Neural cell (in vitro differentiated cells): ENCODE measurements around the gene PMEPA1. TPM values are rescaled to one million over a fixed set of nuclear protein-coding genes. Genes with fewer than 3 reads are reported as not detected.

Experiments used
- H2AFZ ChIP-seq: fragments of 200-600, 300-800 bp; sonication (generic), shearing (Covaris generic); 2 replicates; pipeline ENCODE4 v1.6.0; 2014; ENCODE audit warnings: low read depth, mild to moderate bottlenecking, antibody characterized with exemption, low read length, moderate library complexity
- H3F3A ChIP-seq: fragments of 200-600 bp; shearing (Covaris generic); 2 replicates; pipeline ENCODE4 v1.6.1; 2016; ENCODE audit warnings: mild to moderate bottlenecking, moderate library complexity, mixed read lengths, antibody characterized with exemption, low read length; ENCODE audit not compliant: insufficient read depth, poor library complexity, severe bottlenecking
- H3K27ac ChIP-seq: fragments of 200-600, 300-800 bp; sonication (generic), shearing (Covaris generic); 2 replicates; pipeline ENCODE4 v1.5.1; 2014; ENCODE audit warnings: mild to moderate bottlenecking, low read length, moderate library complexity
- H3K27me3 ChIP-seq: fragments of 300-800, 200-600 bp; sonication (generic), shearing (Covaris generic); 2 replicates; pipeline ENCODE4 v1.6.0; 2014; ENCODE audit warnings: mild to moderate bottlenecking, low read depth, low read length, moderate library complexity; ENCODE audit not compliant: insufficient read depth
- H3K36me3 ChIP-seq: fragments of 300-800, 200-600 bp; sonication (generic), shearing (Covaris generic); 2 replicates; pipeline ENCODE4 v1.5.1; 2014; ENCODE audit warnings: mild to moderate bottlenecking, antibody characterized with exemption, low read length, moderate library complexity; ENCODE audit not compliant: insufficient read depth
- H3K4me2 ChIP-seq: fragments of 300-800, 200-600 bp; sonication (generic), shearing (Covaris generic); 2 replicates; pipeline ENCODE4 v1.6.0; 2014; ENCODE audit warnings: mild to moderate bottlenecking, low read length
- H3K4me3 ChIP-seq: fragments of 300-800, 200-600 bp; sonication (generic), shearing (Covaris generic); 2 replicates; pipeline ENCODE4 v1.5.1; 2014; ENCODE audit warnings: mild to moderate bottlenecking, low read length, moderate library complexity
- H3K79me2 ChIP-seq: fragments of 200-600 bp; shearing (Covaris generic); replicated peaks from 2 replicates; pipeline ENCODE4 v1.6.0; 2014; ENCODE audit warnings: mild to moderate bottlenecking, low read length, moderate library complexity; ENCODE audit not compliant: insufficient read depth
- H3K9ac ChIP-seq: fragments of 300-800, 200-600 bp; sonication (generic), shearing (Covaris generic); 2 replicates; pipeline ENCODE4 v1.6.1; 2016; ENCODE audit warnings: mild to moderate bottlenecking, low read length, mixed read lengths
- H3K9me2 ChIP-seq: fragments of 200-600 bp; shearing (Covaris generic); 2 replicates; pipeline ENCODE4 v1.6.1; 2016; ENCODE audit warnings: mild to moderate bottlenecking, low read length, mixed read lengths; ENCODE audit not compliant: insufficient read depth
- H3K9me3 ChIP-seq: fragments of 200-600, 300-800 bp; sonication (generic), shearing (Covaris generic); 2 replicates; pipeline ENCODE4 v1.6.1; 2016; ENCODE audit warnings: mild to moderate bottlenecking, mixed run types, low read length, moderate library complexity, mixed read lengths
- H4K20me1 ChIP-seq: fragments of 200-600 bp; shearing (Covaris generic); 2 replicates; pipeline ENCODE4 v1.6.1; 2016; ENCODE audit warnings: mild to moderate bottlenecking, mixed run types; ENCODE audit not compliant: insufficient read depth
- CTCF ChIP-seq: fragments of 450-650 bp; IDR thresholded peaks from 2 replicates; pipeline ENCODE4 v1.5.1; 2014; ENCODE audit warnings: antibody characterized with exemption, mild to moderate bottlenecking, moderate library complexity; ENCODE audit not compliant: poor library complexity, severe bottlenecking
- EP300 ChIP-seq: fragments of 450-650 bp; conservative IDR thresholded peaks from 2 replicates; pipeline ENCODE4 v1.6.1; 2014; ENCODE audit warnings: antibody characterized with exemption, mild to moderate bottlenecking, moderate library complexity; ENCODE audit not compliant: poor library complexity, severe bottlenecking
- EZH2 ChIP-seq: fragments of 200-600, 300-800 bp; shearing (Covaris generic), sonication (generic); IDR thresholded peaks from 2 replicates; pipeline ENCODE4 v1.6.1; 2014; ENCODE audit warnings: antibody characterized with exemption, low read length, borderline replicate concordance, mild to moderate bottlenecking; ENCODE audit not compliant: insufficient read depth, poor library complexity, severe bottlenecking
- MXI1 ChIP-seq: fragments of 450-650 bp; conservative IDR thresholded peaks from 2 replicates; pipeline ENCODE4 v1.6.1; 2014; ENCODE audit warnings: antibody characterized with exemption, mild to moderate bottlenecking; ENCODE audit not compliant: poor library complexity, severe bottlenecking
- POLR2AphosphoS5 ChIP-seq: IDR thresholded peaks from 2 replicates; pipeline ENCODE4 v1.6.1; 2012
- RAD21 ChIP-seq: fragments of 450-650 bp; conservative IDR thresholded peaks from 2 replicates; pipeline ENCODE4 v1.6.1; 2014; ENCODE audit warnings: antibody characterized with exemption, mild to moderate bottlenecking, moderate library complexity
- REST ChIP-seq: IDR thresholded peaks from 2 replicates; pipeline ENCODE4 v1.6.1; 2012; ENCODE audit warnings: borderline replicate concordance
- SMC3 ChIP-seq: fragments of 450-650 bp; conservative IDR thresholded peaks from 2 replicates; pipeline ENCODE4 v1.6.1; 2014; ENCODE audit warnings: antibody characterized with exemption, mild to moderate bottlenecking, moderate library complexity; ENCODE audit not compliant: poor library complexity
- TAF1 ChIP-seq: IDR thresholded peaks from 2 replicates; pipeline ENCODE4 v1.6.1; 2012; ENCODE audit warnings: low read depth
- polyA plus RNA-seq: library from polyadenylated mRNA; depleted of rRNA; stranded (reverse); fragments of >200 nt; gene quantifications from 2 replicates; pipeline ENCODE4 v1.2.3, GENCODE V29; 2014

The PMEPA1 gene
- polyA plus RNA-seq, 1 donor from 2014 or later = 5.0 TPM

GRCh38 chr20:57753332-57754164 lies 43.7 kb upstream of the PMEPA1 start:
- Histone ChIP-seq H3K9me2 (no peaks in the 10 kb centered on the region), H3F3A (no peaks in the 10 kb centered on the region), H4K20me1 (no peaks in the 10 kb centered on the region), H3K36me3 (no peaks in the 10 kb centered on the region), H3K79me2 (no peaks in the 10 kb centered on the region), H3K27ac (no peak overlapping the region), H3K27me3 (no peaks in the 10 kb centered on the region), H3K9me3 (no peaks in the 10 kb centered on the region), H2AFZ (no peak overlapping the region), H3K9ac (no peak overlapping the region), H3K4me3 (no peak overlapping the region), H3K4me2 (no peak overlapping the region)
- TF ChIP-seq REST = no peak
- TF ChIP-seq EP300 = no peak
- no peak for TF ChIP-seq CTCF
- TF ChIP-seq TAF1 = no peak
- no peak for TF ChIP-seq MXI1
- TF ChIP-seq RAD21 = no peak
- TF ChIP-seq EZH2 = no peak
- TF ChIP-seq POLR2AphosphoS5 = no peak
- TF ChIP-seq SMC3 = no peak

GRCh38 chr20:57751411-57751810 lies 41.6 kb upstream of the PMEPA1 start:
- no peaks in the 10 kb centered on the region for H4K20me1 ChIP-seq
- no peaks in the 10 kb centered on the region for H3K79me2 ChIP-seq
- no peaks in the 10 kb centered on the region for H3K36me3 ChIP-seq
- H3F3A ChIP-seq = no peaks in the 10 kb centered on the region
- no peaks in the 10 kb centered on the region for H3K27me3 ChIP-seq
- H2AFZ ChIP-seq = no peak overlapping the region
- no peak overlapping the region for H3K27ac ChIP-seq
- H3K4me3 ChIP-seq = no peak overlapping the region
- H3K9ac ChIP-seq = no peak overlapping the region
- TF ChIP-seq MXI1 = no peak
- no peak for TF ChIP-seq SMC3
- no peak for TF ChIP-seq EZH2
- no peak for TF ChIP-seq TAF1
- no peak for TF ChIP-seq REST
- TF ChIP-seq EP300 = no peak
- TF ChIP-seq CTCF = no peak
- no peak for TF ChIP-seq POLR2AphosphoS5
- no peak for TF ChIP-seq RAD21
- H3K4me2 ChIP-seq = no peak overlapping the region
- H3K9me3 ChIP-seq = no peaks in the 10 kb centered on the region
- H3K9me2 ChIP-seq = no peaks in the 10 kb centered on the region
